Neuron (in vitro differentiated cells): ENCODE data around the gene TNFRSF1B.

Source experiments
- H2AFZ ChIP-seq: one replicate; pipeline ENCODE4 v1.6.1; 2013; ENCODE audit warnings: low read depth, mild to moderate bottlenecking, inconsistent platforms, low read length, moderate library complexity
- H3K27me3 ChIP-seq: one replicate; pipeline ENCODE4 v1.6.1; 2013; ENCODE audit warnings: low read length; ENCODE audit not compliant: insufficient read depth
- H3K36me3 ChIP-seq: one replicate; pipeline ENCODE4 v1.6.1; 2013; ENCODE audit warnings: low read length; ENCODE audit not compliant: insufficient read depth
- H3K4me1 ChIP-seq: one replicate; pipeline ENCODE4 v1.6.1; 2013; ENCODE audit warnings: low read length; ENCODE audit not compliant: insufficient read depth
- H3K4me3 ChIP-seq: 2 replicates; pipeline ENCODE4 v1.5.1; 2013; ENCODE audit warnings: mild to moderate bottlenecking, low read length, moderate library complexity
- H3K9me3 ChIP-seq: one replicate; pipeline ENCODE4 v1.6.1; 2013; ENCODE audit warnings: low read length

TNFRSF1B gene

DNA sequence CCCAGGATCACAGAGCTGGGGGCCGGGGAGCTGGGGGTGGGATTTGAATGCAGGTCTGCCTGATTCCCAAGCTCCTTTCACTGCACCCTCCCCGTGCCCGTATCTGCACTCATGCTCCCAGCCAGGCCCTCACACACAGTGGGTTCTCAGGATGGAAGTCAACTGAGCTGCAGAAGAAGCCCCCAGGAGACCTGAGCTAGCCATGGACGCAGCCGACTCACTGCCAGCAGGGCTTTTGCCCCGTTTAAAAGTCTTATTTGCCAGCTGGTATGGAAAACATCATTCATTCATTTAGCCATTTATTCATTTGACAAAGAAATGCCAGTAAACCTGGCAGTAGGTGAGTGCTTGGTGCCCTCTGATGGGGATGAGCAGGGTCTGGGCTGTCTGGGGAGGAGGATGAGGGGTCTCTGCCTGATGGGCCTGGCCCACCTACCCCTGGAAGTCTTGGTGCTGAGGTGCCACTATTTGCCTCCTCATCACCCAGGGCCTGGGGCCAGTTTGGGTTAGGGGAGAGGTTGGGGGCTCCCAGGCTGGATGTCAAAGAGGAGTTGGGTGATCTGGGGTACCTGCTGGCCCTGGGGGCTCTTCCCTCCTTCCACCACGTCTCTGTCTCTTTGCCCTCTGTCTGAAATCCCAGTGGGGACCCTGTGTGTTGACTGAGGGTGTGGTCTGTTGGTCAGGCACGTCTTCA, 2.8 kb downstream of the TNFRSF1B start:
- Histone ChIP-seq H3K4me3 (no peak overlapping the region), H3K9me3 (no peaks in the 10 kb centered on the region), H3K27me3 (peaks cover 29% of the 10 kb centered on the region), H3K36me3 (no peaks in the 10 kb centered on the region), H3K4me1 (peaks cover 7% of the 10 kb centered on the region), H2AFZ (no peak overlapping the region)

DNA sequence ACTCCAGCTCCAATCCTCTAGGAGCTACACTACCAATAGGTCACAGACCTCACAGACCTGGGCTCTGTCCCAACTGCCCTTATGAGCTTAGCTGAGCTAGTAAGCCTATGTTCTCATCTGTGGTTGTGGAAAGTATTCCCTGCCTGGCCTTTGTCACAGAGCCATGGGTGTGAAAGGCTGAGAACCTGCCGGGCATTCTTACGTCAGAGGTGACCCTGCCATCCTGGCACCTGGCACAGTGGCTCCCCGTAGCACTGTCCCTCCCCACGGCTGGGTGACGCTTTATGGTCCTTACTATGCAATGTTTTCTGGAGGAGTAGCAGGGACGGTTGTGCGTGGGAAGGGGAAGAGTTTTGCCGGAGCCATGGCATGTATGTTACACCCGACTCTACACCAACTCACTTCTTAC, 3.5 kb downstream of the TNFRSF1B start:
- Histone ChIP-seq H3K27me3 (peaks cover 27% of the 10 kb centered on the region), H3K9me3 (no peaks in the 10 kb centered on the region), H3K4me3 (no peak overlapping the region), H3K36me3 (no peaks in the 10 kb centered on the region), H3K4me1 (peaks cover 13% of the 10 kb centered on the region), H2AFZ (no peak overlapping the region)

DNA sequence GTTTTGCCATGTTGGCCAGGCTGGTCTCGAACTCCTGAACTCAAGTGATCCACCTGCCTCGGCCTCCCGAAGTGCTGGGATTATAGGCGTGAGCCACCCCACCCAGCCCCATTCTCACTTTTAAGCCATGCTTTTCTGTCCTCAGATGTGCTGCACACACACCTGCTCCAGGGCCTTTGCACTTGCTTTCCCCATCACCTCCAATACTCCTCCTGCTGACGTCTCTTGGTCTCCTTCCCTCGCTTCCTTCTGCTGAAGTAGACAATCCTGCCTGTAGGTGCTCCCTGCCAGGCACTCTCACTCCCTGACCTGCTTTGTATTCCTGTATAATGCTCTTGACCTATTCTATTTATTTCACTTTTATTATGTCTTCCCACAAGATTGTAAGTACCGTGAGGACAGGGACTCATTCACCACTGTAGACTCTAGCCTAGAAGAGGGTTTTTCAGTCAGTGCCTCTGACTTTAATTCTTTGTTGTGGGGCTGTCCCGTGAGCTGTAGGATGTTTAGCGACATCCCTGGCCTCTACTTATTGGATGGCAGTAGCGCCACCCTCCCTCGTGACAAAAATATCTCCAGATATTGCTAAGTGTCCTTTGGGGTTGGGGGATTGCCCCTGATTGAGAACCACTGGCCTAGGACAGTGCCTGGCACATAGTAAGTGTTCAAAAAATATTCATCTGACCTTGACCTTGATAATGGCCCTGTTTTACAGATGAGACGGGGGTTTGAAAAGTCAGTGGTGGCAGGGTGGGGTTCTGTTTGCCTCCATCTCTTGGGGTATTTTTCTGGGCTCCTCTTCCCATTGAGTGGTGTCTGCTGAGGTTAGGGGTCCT, 4.6 kb downstream of the TNFRSF1B start:
- Histone ChIP-seq H3K4me1 (peaks cover 18% of the 10 kb centered on the region), H2AFZ (no peak overlapping the region), H3K36me3 (no peaks in the 10 kb centered on the region), H3K4me3 (no peak overlapping the region), H3K9me3 (no peaks in the 10 kb centered on the region), H3K27me3 (peaks cover 20% of the 10 kb centered on the region)

DNA sequence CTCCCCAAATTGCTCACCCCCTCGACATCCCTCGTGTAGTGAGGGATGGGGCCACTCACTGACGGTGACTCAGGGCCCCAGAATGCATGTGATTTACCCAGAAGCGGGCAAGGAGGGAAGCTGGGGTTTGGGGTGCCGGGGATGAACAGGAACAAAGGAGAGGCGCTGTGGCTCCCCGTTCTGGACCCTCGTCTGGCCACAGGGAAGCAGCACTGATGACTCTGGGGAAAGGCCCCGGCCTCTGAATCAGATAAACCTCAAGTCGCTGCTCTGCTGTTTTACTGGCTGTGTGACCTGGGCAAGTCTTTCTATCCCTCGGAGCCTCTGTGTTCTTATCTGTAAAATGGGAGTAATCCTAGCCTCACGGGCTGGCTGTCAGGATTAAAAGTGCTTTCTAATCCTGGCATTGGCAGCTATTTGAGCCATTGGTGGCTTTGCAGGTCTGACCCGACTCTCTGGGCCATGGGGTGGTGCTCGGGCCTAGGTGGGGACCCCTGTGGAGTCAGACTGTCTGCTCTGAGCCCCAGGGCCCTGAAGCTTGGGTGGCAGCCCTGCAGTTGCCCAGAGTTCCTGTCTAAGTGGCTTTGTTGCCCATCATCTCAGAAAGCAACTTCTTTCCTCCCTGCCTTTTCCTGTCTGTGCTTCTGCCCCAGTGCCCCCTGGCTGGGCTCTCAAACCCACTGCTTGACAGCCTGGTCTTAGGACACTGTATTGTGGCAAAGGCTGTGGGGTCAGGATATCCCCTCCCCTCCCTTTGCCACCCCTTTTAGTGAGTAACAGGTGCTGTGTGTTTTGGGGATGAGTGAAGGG, 5.5 kb downstream of the TNFRSF1B start:
- no peaks in the 10 kb centered on the region for H3K9me3 ChIP-seq
- H3K27me3 ChIP-seq: peaks cover 16% of the 10 kb centered on the region
- H3K36me3 ChIP-seq: no peaks in the 10 kb centered on the region
- peaks cover 18% of the 10 kb centered on the region for H3K4me1 ChIP-seq
- no peak overlapping the region for H2AFZ ChIP-seq
- H3K4me3 ChIP-seq: no peak overlapping the region

DNA sequence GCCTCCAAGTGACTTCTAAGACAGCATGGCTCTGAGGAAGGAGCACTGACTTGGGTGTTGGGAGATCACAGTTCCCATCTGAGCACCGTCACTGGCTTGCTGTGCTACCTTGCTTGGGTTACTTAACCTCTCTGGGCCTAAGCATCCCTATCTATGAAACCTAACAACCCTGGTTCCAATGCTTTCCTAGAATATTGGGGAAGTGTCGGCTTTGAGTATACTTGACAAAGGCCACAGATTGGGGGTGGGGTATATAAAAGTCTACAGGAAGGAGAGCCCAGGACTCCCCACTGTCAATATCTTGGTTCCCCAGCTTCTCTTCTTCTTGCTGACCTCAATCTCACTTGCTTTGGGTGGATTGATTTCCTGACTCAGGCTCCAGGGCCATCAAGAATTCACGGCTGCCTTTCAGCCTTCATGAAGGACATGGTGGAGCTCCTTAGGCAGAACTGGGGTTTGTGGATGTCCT, 6.3 kb downstream of the TNFRSF1B start:
- H2AFZ ChIP-seq: no peak overlapping the region
- no peaks in the 10 kb centered on the region for H3K9me3 ChIP-seq
- peaks cover 18% of the 10 kb centered on the region for H3K4me1 ChIP-seq
- no peak overlapping the region for H3K4me3 ChIP-seq
- peaks cover 8% of the 10 kb centered on the region for H3K27me3 ChIP-seq
- no peaks in the 10 kb centered on the region for H3K36me3 ChIP-seq

DNA sequence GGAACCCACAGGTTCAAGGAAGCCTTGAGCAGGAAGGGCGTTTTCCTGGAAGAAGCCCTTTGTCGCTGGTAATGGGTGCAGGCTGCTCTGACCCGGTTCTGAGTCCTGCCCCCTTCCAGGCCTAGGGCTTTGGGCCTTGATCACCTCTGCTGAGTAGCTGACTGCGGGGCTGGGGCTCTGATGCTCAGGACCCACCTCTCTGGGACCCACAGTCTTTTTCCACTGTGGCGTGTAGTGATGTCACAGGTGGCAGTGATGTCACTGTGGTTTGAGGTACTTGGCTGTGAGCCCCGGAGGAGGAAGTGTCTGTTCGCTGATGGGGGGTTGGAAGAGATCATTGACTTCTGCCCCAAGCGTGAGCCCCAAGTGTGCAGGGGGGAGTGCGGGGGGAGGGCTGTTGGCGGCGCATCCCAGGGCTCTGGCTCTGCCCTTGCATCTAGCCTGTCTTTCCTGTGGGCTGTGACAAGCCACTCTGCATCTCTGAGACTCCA, 6.9 kb downstream of the TNFRSF1B start:
- peaks cover 23% of the 10 kb centered on the region for H3K4me1 ChIP-seq
- H3K9me3 ChIP-seq: no peaks in the 10 kb centered on the region
- H3K4me3 ChIP-seq: no peak overlapping the region
- peaks cover 2% of the 10 kb centered on the region for H3K27me3 ChIP-seq
- H3K36me3 ChIP-seq: no peaks in the 10 kb centered on the region
- no peak overlapping the region for H2AFZ ChIP-seq

DNA sequence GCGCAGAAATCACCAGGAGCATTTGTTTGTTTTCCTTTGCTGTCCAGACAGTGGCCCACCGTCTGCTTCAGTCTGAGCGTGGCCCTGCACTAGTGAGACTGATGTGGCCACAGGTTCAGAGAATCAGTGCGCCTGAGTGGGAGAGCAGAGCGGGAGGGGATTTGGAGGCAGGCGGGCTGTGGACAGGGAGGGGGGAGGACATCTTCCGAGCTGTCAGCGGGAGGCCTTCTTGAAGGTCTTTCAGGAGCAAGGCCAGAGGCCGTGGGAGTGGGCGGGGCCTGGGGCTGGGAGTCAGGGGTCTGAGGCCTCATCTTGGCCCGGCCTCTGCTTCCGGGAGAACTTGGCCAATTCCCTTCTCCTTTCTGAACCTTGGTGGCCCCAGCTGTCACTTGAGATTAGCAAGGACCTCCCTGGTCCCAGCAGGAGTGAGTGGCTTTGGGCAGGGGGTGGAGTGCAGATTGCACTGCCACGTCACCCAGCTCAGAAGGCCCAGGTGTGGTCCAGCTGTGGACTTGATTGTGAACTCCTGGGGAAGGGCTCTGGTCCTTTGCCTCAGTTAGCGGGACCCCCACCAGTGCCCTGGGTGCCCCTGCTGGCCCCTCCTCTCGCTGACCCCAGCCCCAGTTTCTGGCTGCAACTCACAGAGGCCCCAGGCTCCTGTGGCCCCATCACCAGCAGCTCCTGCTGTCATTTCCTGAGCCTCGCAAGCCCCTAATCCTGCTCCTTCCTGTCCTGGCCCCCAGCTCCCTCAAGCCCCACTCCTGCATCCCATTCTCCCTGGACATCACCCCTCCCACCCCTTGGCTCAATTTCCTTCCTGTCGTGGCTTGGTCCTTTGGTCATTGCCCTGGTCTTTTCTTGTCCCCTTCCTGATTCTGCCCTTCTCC, 8.4 kb downstream of the TNFRSF1B start:
- Histone ChIP-seq H3K4me3 (no peak overlapping the region), H3K9me3 (no peaks in the 10 kb centered on the region), H3K4me1 (peaks cover 28% of the 10 kb centered on the region), H2AFZ (no peak overlapping the region), H3K27me3 (no peaks in the 10 kb centered on the region), H3K36me3 (no peaks in the 10 kb centered on the region)

DNA sequence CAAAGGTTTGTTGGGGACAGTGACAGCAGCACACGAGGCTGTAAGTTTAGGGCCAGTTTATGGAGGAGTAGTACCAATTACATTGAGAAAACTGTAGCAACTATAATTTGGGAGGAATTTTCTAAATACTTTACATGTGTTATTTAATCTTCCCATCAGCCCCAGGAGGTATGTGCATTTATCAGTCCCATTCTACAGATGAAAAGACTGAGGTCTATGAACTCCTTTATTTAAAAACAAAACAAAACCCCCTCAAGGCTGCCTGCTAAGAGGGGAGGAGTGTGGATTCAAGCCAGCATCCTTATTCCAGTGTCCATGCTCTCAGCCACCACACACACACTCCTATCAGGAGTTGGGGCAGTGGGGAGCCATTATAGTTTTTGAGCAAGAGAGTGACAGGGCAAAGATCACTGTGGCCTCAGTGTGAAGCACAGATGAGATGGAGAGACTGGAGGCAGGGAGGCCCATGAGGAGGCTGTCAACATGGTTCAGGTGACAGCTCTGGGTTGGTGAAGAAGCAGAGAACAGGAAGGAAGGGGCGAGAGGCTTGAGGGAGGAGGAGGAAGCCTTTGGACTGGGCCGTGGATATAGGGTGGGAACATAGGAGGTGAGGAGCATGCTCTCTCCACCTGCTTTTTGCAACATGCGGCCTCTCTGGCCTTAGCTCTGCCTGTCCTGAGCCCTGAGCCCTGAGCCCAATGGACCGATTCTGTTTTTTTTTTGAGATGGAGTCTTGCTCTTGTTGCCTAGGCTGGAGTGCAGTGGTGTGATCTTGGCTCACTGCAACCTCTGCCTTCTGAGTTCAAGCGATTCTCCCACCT, 9.7 kb downstream of the TNFRSF1B start:
- Histone ChIP-seq H3K4me3 (no peak overlapping the region), H3K4me1 (peaks cover 28% of the 10 kb centered on the region), H3K9me3 (no peaks in the 10 kb centered on the region), H3K36me3 (no peaks in the 10 kb centered on the region), H2AFZ (no peak overlapping the region), H3K27me3 (no peaks in the 10 kb centered on the region)

DNA sequence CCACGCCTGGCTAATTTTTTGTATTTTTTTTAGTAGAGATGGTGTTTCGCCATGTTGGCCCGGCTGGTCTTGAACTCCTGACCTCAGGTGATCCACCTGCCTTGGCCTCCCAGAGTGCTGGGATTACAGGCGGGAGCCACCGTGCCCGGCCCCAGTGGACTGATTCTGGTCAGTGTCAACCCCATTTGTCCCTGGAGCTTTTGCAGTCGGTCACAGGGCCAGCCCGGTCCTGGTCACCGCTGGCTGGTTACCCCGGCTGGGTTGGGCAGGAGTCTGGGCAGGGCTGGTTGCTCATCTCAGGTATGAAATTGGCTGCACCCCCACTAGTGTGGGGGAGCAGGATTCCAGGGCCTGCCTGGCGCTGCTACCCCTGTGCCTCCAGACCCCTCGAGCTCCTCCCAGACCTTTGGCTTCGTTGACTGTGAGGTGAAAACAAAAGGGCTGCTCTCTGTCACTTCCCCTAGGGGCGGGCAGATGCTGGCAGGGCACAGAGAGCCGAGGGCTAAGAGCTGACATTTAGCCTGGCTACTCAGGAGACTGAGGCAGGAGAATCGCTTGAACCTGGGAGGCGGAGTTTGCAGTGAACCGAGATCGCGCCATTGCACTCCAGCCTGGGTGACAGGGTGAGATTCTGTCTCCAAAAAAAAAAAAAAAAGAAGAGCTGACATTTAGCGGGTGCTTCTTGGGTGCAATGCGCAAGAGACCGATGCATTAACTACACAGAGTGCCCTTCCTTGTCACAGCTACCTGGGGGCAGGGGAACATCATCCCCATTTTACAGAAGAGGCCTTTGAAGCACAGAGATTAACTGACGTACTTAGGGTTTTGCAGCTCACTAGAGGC, 10.6 kb downstream of the TNFRSF1B start:
- no peak overlapping the region for H3K4me3 ChIP-seq
- H3K27me3 ChIP-seq: no peaks in the 10 kb centered on the region
- H2AFZ ChIP-seq: no peak overlapping the region
- peaks cover 28% of the 10 kb centered on the region for H3K4me1 ChIP-seq
- H3K9me3 ChIP-seq: no peaks in the 10 kb centered on the region
- no peaks in the 10 kb centered on the region for H3K36me3 ChIP-seq

DNA sequence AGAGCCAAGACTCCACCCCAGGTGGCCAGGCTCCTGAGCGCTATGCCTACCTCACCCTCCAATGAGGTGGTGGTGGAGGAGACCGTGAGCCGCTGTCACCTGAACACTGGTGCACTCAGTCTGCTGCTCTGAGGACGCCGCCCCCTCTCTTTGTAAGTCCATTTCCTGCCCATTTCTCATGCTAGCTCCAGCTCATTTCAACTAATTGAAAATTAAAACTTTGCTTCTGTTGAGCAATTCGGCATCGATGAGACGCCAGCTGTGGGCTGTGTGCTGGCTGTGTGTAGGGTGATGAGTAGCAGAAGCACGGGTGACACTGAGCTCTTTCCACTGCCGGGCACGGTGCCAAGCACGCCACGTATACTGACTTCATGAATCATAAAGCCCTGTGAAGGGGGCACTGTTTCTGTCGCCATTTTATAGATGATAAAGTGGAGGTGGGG, 11.2 kb downstream of the TNFRSF1B start:
- Histone ChIP-seq H3K36me3 (no peaks in the 10 kb centered on the region), H3K9me3 (no peaks in the 10 kb centered on the region), H3K27me3 (no peaks in the 10 kb centered on the region), H2AFZ (no peak overlapping the region), H3K4me3 (no peak overlapping the region), H3K4me1 (peaks cover 28% of the 10 kb centered on the region)

DNA sequence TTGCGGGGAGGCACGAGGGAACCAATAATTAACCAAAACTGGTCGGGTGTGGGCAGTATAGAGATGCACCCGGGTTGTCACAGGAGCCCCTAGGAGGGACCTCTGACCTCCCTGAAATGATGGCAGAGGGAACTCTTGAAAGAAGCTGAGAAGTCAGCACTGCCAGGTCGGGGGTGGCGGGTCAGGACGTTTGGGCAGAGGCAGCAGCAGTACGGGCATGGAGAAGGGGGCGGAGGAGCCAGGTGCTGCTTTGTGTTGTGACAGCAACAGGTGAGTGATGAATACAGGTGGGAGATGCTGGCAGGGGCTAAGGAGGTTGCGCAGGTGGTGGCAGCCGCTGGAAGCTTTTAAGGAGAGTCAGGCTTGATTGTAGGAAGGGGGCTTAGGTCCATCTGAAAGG, 11.7 kb downstream of the TNFRSF1B start:
- H2AFZ ChIP-seq: no peak overlapping the region
- no peak overlapping the region for H3K4me3 ChIP-seq
- no peaks in the 10 kb centered on the region for H3K9me3 ChIP-seq
- H3K36me3 ChIP-seq: no peaks in the 10 kb centered on the region
- H3K27me3 ChIP-seq: no peaks in the 10 kb centered on the region
- peaks cover 28% of the 10 kb centered on the region for H3K4me1 ChIP-seq
